Fibroblast of villous mesenchyme (primary cell): ENCODE data around the gene MRPL3. TPM values are rescaled to one million over a fixed set of nuclear protein-coding genes. Genes with fewer than 3 reads are reported as not detected.

Experiments used
- DNase-seq: peaks from one replicate; pipeline ENCODE4 v3.0.0-alpha.2; 2010; ENCODE audit warnings: low read depth
- H3K4me3 ChIP-seq: 2 replicates; pipeline ENCODE4 v1.5.1; 2011; ENCODE audit warnings: low read depth, mild to moderate bottlenecking, low read length
- total RNA-seq: library from RNA; depleted of rRNA; stranded (reverse); fragments of >200 nt; gene quantifications from 2 replicates; pipeline ENCODE4 v1.2.3, GENCODE V29; 2012
- TF ChIP-seq, protein P1 (sequence below): IDR thresholded peaks from 2 replicates; pipeline ENCODE4 v1.5.1; 2012; ENCODE audit warnings: low read depth, mild to moderate bottlenecking, low read length; ENCODE audit not compliant: insufficient read depth

The MRPL3 gene
- total RNA-seq, 1 donor = 123 TPM

DNA sequence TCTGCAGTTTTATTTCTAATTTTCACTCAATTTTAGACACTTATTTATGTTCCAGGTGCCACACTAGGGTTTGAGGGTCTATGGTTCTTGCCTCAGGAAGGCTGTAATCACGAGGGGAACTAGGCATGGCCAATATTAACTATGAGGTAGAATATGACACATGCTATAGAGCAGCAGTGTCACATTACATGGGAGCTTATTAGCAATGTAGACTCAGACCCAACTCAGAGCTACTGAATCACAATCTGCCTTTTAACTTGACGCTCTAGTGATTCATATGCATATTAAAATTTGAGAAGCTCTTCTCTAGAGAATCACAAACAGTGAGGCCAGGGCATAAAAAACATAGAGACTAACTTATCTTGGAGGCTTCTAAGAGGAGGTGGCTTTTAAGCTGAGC, 32.8 kb upstream of the MRPL3 start:
- H3K4me3 ChIP-seq = no peak overlapping the region
- no peak for DNase-seq
- TF ChIP-seq, protein P1, sequence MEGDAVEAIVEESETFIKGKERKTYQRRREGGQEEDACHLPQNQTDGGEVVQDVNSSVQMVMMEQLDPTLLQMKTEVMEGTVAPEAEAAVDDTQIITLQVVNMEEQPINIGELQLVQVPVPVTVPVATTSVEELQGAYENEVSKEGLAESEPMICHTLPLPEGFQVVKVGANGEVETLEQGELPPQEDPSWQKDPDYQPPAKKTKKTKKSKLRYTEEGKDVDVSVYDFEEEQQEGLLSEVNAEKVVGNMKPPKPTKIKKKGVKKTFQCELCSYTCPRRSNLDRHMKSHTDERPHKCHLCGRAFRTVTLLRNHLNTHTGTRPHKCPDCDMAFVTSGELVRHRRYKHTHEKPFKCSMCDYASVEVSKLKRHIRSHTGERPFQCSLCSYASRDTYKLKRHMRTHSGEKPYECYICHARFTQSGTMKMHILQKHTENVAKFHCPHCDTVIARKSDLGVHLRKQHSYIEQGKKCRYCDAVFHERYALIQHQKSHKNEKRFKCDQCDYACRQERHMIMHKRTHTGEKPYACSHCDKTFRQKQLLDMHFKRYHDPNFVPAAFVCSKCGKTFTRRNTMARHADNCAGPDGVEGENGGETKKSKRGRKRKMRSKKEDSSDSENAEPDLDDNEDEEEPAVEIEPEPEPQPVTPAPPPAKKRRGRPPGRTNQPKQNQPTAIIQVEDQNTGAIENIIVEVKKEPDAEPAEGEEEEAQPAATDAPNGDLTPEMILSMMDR = no peak

DNA sequence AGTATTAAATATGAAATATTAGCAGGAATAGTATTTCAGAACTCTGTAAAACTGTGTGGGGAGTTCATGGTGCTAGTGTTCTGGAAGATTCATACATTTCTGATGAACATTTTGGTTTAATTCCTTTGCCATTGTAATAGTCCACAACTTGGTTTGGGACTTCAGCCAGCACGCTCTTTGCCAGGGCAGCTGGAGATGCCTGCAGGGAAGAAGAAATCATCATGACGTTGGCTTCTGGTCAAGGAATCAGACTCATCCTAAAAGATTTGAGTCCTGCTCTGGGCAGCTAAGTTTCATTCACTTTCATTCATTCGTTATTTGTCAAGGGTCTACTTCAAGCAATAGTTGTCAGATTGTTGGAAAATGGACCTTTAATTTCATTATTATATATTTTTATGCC, 32.4 kb upstream of the MRPL3 start:
- H3K4me3 ChIP-seq = no peak overlapping the region
- TF ChIP-seq, protein P1 = no peak

DNA sequence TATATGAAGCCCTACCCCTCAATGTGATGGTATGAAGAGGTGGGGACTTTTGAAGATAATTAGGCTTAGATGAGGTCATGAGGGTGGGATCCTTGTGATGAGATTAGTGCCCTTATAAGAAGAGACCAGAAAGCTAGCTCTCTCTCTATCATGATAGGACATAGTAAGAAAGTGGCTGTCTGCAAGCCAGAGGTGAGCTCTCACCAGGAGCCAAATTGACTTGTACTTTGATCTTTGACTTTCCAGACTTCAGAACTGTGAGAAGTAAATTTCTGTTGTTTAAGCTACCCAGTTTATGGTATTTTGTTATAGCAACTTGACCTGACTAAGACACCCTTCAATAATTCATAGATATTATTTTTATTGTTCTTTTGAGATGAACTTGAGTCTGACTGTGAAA, 29.9 kb upstream of the MRPL3 start:
- TF ChIP-seq, protein P1 = no peak
- no peak overlapping the region for H3K4me3 ChIP-seq
- no peak for DNase-seq

More for the DNA sequence above, 32.4 kb upstream of the MRPL3 start:
- DNase-seq = no peak

DNA sequence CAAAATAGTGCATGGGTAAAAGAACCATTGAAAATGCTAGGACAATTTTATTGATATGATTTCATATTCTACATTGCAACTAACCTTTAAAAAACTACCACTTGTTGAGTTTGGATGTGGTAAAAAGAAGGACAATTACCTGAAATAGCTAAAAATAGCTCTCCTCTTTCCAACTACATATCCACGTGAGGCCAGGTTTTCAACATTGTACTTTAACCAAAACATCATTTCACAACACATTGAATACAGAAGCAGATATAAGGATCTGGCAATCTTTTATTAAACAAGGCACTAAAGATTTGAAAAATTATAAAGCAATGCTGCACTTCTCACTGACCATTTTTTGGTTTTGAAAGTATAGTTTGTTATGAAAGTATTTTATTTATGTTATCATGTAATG, 28.1 kb upstream of the MRPL3 start:
- TF ChIP-seq, protein P1 = no peak
- no peak overlapping the region for H3K4me3 ChIP-seq
- DNase-seq = no peak

DNA sequence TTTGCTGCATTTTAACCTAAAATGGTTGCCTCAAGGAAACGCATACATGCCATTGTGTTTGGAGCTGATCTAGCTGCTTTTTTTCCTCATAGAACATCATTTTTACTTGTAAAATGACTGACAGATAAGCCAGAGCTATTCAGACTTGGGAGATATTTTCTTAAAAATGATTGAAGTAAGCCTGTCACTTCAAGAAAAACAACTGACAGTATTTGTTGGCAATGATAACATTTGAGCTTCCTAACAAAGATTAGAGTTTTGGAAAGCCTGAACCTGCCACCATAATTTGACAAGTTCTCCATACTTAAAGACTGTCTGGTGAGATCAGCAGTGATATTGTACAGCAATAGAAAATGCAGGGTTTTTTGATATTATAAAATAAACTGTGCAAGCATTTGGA, 27.6 kb upstream of the MRPL3 start:
- DNase-seq = no peak
- TF ChIP-seq, protein P1 = no peak
- no peak overlapping the region for H3K4me3 ChIP-seq

DNA sequence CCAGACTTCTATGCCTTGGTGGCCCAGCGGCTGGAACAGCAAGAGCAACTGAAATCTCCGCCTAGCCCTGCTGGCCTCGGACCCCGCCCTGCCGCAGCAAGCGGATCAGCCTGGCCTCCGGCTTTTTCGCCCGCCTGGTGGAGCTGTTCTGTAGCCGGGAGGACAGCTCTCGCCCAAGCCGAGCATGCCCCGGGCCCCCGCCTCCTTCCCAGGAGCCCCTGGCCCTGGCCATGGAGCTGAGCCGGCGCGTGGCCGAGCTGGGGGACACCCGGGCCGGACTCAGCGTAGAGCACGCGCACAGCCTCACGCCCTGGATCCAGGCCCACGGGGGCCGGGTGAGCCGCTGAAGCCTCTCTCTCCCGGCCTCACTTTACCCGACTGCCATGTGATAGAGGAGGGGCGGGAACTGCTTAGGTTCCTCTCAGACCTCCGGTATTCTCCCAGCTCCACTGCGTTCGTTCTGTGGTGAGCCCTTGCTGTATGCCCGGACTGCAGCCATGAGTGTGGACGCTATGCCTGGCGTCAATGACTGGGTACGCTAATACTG, 24.1 kb upstream of the MRPL3 start:
- TF ChIP-seq, protein P1 = peak; percentile 65
- H3K4me3 ChIP-seq = peak overlapping the region; percentile 54

DNA sequence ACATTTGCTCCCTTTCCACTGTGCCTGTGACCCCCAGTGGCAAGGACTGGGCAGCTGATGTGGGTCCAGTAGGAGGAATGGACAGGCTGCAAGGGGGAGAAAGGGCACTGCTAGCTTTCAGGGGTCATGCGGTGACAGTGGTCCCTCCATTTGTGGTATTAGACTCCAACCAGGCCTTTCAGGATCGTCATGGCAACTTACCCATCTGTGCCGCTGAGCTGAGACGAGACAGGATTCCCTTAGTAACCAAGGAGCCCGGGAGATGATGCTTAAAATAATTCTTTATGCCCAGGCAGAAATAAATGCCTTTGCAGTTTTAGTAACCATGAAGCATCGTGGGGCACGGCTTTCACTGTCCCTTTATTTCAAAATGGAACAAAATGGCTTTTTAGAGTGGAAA, 15.9 kb upstream of the MRPL3 start:
- TF ChIP-seq, protein P1 = no peak
- H3K4me3 ChIP-seq = no peak overlapping the region
- DNase-seq = no peak

More for the DNA sequence above, 24.1 kb upstream of the MRPL3 start:
- peak; percentile 52 for DNase-seq
